Fibroblast of gingiva (primary cell): ENCODE measurements around the gene PKM.
A peak's percentile ranks its signal among the peaks of the same experiment; 100 is the strongest.
"Not testable (repeated sequence)": the region's sequence is repeated elsewhere in the genome, so short reads cannot be mapped to it uniquely, and the experiment has no call there.

Experiments
- DNase-seq: peaks from one replicate; pipeline ENCODE4 v3.0.0-alpha.2; 2011; ENCODE audit warnings: low read depth

PKM gene

DNA sequence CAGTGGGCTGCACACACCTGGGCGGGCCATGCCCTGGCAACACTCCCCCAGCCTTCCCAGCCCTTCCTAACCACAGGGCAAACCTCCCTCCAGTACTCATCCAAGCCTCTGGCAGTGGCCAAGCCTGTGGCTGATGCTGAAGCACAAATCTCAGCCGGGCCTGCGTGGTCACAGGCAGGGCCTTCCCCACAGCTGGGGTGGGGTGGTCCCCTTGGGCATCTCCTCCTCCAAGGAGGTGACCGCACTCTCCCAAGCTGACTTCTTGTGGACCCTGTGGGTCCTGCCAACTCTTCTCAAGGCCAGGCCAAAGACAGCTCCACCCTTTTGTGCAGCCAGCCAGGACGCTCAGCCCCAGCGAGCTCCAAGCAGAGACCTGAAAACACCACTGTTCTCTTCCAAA lies 54.8 kb downstream of the PKM start:
- DNase-seq: peak; percentile 26

DNA sequence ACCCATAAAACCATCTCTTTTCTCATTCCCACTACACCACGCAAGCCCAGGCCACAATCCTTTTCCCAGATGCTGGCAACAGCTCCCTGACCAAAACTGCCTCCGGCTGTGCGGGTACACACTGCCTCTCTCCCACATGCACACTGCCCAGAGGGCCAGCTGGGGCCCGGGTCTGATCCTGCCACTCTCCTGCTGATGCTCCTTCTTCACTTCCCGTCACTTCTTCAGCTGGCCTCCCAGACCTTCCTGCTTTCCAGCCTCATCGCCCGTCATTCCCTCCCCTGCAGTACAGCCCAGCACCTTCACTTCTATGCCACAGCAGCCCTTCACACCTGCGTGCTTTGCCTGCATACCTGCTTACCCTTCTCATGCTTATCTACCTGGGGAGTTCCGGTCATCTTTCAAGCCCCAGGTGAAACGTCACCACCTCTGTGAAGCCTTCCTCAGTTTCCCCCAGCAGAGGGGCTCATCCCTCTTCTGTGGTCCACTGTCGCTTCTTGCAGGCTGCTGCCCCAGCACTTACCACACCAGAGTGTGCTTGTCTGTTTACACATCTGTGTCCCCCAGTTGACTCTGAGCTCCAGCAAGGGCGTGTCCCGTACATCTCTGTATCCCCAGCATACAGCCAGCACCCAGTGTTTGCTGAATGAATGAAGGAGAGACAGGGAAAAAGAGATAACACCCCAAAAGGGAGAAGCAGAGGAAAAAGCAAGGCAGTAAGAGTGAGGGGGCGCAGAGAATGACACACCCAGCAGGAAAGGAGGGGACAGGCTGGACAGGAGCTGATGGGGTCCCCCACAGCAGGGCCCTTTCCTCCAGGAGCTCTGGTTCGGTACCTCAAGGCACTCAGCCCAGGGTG lies 55.6 kb downstream of the PKM start:
- DNase-seq: no peak

DNA sequence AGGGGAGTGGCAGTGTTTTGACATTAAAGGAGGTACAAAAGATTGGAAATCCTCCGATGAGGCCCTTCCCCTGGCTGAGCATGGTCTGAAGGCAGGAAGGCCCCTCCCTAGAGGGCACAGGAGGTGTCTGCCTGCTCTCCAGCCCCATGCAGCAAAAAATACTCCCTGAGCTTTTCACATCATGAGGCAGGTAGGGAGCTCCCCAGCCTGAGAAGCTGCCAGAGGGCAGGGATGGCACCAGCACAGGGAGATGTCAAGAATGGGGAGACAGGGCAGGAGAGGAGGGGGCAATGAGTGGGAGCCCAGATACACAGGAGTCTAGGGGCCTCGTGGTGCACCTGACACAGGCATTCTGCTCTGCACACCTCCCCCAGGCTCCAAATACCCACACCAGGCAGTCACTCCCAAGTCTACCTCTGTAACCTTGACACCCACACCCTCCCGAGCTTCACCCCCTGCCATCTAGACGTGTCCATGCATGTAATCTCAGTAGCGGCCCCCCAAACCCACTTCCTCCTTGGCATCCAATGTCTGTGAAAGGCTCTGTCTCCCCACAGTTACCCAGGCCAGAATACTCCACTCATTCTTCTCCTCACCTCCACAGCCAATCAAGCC lies 56.3 kb downstream of the PKM start:
- DNase-seq: no peak

DNA sequence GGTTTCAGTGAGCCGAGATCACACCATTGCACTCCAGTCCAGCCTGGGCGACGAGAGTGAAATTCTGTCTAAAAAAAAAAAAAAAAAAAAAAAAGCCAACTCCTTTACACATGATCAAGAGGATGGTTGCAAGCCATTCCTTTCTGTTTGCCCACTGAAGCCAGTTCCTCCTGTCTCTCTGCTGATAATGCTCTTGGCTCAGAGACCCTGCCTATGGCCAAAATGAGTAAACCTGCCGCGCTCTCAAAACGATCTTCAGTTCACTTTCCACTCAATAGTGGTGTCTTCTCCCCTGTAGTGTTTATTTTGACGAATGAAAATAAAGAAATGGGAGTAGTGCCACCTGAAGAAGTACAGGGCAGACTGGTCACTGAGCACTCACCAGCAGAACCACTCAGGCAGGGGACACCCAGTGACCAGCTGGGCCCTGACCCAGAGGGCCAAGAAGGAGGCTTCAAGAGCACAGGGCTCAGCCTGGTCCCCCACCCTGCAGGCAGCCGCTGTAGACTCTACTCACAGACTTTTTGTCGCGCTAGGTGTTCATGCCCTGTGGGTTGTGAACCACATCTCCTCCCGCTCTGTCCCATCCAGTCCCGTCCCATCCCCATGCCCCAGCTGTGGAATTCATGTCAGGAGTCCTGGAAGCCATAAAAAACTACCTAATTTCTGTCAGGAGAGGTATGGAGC lies 57.0 kb downstream of the PKM start:
- DNase-seq: no peak

DNA sequence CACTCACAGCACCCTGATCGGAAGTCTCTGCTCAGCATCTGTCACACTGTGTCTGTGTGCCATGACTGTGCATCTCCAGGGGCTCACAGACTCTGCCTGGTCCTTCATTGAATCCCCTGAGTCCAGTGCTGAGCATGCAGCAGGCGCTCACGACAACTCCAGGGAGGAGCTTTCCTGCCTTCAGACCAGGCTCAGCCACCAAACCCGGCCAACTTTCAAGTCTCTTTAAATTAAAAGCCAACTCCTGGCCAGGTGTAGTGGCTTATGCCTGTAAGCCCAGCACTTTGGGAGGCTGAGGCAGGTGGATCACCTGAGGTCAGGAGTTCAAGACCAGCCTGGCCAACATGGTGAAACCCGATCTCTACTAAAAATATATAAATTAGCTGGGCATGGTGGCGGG lies 57.6 kb downstream of the PKM start:
- no peak for DNase-seq

DNA sequence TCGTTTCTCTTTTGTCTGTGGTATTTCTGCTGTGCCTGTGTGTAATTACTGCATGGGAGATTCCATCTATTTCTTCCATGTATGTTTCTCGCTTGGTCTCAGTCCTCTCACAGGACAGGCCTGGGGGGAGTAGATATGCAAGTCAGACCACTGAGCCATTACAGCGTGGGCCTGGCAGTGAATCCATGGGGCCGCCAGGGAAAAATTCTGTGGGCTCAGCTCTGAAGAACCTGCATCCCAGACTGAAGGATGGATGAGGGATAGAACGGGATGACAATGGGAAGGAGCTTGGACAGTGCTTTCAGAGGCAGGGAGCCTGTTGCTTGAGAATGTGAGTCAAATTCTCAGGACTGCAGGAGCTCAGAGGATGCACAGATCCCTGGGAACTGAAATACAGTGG lies 58.2 kb downstream of the PKM start:
- no peak for DNase-seq

DNA sequence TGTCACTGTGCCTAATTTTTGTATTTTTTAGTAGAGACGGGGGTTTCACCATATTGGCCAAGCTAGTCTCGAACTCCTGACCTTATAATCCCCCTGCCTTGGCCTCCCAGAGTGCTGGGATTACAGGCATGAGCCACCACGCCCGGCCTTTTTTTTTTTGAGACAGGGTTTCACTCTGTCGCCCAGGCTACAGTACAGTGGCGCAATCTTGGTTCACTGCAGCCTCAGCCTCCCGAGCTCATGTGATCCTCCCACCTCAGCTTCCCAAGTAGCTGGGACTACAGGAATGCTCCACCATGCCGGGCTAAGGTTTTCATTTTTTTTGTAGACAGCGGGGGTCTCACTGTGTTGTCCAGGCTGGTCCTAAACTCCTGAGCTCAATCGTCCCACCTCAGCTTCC lies 59.0 kb downstream of the PKM start:
- not testable (repeated sequence) for DNase-seq

DNA sequence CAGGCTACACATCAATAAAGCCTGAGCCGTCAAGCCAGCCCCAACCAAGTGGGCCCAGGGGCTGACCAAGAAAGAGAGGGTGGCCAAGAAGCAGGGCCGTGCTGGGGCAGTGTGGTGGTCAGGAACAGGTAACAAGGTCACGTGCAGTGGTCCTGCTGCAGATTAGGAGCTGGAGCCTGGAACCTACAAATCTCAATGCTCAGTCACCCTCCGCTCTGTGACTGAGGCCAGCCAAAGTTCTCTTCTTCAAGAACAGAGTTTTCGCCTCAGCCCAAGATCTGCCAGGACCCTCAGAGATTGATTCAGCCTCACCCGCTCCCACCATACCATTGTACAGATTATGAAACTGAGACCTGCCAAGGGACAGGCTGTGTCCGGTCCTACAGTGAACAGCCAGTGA lies 60.3 kb downstream of the PKM start:
- DNase-seq: no peak

DNA sequence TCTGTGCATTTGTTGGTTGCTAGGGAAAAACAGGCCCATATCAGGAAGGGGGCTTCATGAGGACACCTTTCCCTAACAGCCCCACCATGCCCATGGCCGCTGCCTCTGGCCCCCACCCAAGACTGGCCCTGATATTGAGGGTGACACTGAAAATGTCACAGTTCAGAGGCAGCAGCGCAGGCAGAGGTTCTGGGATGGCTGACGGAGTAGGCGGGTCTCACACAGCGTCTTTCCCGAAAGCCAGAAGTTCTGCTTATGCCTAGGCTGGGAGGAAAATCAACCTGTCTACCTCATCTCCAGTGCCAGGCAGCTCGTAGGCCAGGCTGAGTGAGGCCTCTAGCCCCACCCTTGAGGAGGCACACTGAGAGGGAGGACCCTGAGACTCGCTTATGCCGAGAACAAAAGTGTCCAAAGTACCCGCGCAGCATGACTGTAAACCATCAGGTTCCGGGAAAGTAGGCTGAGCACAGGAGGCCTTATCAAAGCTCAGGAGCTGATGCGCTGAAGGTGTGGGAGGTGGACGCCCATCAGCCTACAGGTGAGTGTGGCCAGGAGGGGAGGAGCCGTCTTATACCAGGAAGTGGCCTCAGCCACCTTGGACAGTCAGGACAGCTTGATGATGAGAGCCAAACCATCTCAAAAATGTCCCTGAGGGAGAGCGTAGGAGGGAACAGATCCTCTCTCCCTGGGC lies 60.9 kb downstream of the PKM start:
- no peak for DNase-seq

DNA sequence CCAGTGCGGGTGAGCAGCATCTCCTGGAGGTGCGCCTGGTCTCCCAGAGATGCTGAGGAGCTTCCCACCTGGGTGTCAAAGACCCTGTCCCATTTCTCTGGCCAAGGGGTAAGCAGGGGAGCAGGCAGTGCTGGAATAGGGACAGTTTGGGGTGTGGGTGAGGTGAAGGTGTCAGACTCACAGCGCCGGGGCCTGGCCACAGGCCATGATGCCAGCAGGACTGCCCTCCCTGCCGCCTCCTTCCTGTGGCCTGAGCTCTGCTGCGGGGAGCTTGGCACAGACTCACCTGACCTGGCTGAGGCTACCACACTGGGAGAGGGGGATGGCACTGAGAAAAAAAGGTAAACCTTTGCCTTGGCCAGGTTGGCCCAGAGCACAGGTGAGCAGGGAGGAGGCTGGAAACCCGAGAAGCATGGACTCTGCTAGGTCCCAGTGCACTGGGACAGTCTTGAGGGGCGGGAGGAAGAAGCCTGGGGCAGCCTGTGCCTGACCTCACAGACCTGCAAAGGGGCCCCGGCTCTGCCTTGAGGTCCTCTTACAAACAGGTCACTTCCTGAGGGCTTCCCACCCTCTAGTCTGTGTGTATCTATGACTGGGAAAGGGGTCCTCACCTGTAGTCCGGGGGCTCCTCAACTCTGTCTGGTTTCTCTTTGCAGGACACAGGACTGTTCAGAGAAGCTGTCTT lies 61.6 kb downstream of the PKM start:
- DNase-seq: no peak

DNA sequence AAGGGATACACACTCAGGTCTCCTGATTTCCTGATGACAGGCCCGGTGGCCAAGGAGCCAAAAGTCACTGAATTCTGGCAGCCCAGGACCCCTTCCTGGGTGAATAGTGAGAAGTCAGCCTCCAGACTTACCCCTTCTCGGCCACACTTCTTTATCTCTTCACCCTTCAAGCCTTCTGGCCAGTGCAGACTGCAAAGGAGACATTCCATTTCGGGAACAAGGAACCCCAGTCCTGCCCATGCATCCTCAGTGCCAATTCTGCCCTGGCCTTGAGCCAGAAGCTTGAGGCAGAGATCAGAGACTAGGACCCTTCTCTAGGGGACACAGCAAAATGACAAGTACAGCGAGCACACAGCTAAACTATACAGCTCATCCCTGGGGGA lies 62.2 kb downstream of the PKM start:
- DNase-seq: no peak

DNA sequence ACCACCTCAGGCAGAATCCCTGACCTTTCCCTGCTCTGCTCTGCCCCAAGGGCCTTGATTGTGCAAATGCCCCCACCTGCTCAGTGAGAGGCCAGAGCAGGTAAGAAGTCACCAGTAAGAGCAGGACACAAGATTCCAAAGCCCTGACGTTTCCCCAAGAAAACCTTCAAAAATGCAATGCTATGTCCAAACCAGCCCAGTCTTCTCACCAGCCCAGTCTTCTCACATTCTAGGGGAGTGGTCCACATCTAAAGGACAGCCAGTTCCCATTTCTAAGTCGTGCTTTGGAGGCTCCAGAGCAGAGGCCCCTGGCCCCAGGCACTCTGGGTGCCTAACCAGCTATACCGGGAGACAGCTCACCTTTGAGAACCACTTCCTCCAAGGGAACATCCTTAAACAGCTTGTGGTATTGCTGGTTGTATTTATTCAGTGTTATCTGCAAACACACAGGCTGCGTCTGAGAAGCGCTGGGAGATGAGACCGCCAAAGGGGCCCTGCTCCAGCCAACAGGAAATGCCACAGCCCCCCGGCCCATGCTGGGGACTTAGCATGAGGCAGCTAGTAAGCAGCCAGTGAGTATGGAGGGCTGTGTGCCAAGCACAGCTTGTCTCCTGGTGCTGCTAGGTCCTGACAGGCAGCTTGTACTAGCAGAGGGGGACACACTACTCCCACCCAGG lies 62.7 kb downstream of the PKM start:
- DNase-seq: no peak

DNA sequence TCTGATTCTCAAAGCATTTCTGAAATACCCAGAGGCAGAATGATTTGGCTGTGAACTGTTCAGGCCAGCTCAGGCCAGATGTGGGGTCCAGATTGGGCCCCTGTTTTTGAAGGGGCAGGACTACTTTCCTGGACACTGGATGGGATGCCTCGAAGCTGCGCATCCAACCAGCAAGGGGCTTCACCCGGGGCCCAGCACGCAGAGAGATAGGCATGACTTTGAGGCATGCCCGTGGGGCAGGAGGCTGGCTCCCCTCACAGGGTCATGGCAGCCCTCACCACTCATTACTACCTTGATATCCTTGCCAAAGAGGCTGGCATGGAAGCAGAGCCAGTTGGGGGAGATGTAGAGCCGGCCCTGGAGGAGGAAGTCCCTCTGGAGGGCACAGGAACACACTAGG lies 63.5 kb downstream of the PKM start:
- no peak for DNase-seq

DNA sequence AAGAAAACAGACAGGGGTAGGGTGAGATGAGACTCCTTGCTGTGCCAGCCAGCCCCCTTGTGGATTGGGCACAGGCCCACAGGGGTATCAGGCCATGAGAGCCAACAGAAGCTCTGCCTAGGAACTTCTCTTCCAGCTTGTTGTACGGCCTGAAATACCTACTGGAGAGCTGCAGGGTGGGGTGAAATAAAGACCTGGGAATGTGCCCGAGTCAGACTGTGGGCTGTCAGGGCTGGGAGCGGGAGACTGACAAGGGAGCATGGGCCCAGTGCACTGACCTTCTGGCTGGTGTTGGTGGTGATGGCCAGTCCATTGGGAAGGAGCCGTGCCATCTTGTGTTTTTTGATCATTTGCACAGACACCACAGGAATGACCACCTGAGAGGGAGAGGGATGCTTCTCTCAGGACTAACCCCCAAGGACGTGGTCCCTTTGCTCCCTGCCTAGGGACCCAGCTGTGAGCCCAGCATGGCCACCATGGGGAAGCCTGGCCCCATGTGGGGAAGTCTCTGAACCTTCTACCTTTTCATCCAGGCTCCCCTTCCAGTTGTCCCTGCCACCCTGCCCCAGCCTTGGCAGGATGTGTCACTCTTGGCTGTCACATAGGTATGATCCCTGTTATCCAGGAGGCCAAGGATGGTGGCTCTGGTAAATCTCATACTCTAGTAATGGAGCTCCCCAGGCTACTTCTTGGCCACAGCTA lies 64.1 kb downstream of the PKM start:
- DNase-seq: no peak

DNA sequence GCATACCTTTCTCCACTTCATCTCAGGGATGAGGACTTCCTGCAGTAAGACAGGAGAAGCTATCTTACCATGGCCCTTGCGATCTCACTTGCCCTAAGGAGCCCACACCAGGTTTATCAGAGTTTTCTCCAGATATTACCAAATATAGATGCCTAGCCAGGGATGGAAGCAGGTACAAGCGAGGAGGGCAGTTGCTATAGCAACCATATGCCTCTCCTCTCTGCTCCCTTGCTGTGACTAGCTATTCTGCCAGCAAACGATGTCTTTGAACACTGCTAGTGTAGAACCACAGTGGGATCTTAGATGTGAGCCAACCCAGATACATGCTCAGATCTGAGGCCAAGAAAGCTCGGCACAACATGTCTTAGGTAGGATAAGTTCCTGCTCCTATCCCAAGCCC lies 67.3 kb downstream of the PKM start:
- no peak for DNase-seq

DNA sequence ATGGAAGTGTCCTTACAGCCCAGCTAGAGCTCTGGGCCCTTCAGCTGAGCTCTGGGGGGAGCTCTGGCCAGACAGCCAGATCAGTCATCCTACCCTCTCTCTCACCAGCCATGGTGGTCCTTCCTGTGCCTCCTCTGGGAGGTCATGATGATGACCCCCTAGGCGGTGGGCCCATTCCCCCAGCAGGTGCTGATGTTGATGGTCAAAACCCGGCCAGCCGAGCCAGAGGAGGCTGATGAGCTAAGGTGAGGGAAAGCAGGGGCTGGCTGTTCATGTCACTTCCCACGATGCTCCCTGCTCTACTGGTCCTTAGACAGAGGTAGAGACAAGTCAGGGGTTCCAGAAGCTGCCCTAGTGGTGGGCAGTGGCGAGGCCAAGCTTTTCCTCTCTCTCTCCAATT lies 68.4 kb downstream of the PKM start:
- no peak for DNase-seq

DNA sequence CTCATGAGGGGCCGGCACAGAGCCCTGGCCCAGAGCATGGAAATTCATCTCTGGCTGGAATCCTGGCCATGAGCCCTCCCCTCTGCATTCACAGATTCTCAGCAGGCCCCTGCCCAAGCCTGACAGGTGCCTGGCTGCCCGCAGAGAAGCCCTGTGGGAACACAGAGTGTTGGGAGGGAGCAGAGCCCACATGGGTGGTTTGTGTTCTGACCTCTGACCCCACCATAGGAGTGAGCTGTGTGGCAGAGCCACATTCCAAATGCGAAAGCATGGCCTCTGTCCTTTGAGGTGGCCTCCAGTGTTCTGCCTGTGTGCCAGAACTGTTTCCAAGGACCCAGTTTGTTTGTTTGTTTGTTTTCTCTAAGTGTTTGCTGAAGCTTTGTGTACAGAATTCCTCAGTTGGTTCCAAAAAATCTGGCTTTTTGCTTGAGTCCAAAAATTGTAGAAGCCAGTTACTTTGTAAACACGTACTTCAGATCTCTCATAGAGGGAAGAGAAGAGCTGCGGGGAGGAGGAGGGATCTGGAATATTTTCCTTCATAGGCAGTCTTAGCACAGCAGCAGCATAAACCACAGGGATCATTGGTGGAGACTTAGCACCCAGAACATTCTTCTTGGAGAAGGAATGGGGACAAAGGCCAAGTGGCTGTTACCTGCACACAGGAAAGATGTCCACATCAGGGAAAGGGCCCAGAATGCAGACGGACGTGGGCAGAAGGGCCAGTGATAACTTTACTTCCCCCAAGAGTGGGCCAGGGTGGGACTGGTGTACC lies 69.4 kb downstream of the PKM start:
- no peak for DNase-seq

DNA sequence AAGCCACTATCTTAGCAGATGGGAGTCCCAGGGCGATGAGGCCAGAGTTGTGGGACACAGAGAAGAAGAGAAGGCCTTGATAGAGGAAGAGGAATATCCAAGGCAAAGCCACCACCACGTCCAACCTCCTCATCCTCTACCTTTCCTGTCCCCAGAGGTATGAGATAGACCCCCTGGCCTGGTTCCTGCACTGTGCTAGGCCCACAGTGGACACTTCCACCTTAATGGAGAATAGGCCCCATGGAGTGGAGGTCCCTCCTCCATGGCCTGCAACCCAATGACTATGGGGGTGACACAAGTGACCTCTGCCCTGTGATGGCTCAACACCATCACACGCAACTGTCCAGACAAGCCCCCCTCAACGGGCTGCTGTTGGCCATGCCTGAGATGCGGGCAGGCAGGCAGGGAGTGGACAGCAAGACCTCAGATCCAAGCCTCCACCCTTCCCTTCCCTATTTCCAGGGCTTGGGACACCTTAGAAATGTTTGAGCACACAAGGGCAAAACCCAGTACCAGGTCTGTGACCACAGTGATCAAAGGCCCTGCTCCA lies 70.2 kb downstream of the PKM start:
- no peak for DNase-seq

DNA sequence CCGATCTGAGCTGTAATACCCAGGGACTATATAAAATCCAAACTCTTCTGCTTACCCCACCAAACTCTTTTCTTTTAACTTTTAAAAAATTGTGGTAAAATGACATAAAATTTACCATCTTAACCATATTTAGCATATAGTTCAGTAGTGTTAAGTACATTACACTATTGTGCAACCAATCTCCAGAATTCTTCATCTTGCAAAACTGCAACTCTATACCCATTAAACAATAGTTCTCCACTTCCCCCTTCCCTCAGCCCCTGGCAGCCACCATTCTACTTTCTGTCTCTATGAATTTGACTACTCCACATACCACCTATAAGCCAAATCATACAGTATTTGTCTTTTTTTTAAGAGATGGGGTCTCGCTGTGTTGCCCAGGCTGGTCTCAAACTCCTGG lies 74.1 kb downstream of the PKM start:
- DNase-seq: no peak
